Measurements from ENCODE around the gene EPHA7.

EPHA7 gene

DNA sequence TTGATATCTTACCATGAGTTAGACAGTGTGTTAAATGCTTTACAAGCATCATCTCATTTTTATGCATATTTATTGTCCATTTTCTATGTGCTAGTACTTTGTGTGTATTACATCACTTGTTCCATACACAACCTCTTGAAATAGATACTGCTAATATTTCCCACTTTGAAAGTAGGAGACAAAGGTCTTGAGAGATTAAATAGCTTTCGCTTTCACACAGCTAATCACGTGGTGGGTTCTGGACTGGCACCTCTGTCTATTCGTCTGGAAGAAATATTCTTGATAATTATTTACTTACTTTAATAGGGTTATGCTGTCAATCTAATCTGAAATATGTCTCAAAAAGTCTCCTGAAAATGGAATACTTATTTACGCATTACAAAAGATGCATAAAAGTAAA is 30.2 kb downstream of the EPHA7 start:
- no peak for TF ChIP-seq CSDC2 (CRISPR knock-in tag; IDR thresholded peaks at IDR 0.05)
- TF ChIP-seq, protein P1, sequence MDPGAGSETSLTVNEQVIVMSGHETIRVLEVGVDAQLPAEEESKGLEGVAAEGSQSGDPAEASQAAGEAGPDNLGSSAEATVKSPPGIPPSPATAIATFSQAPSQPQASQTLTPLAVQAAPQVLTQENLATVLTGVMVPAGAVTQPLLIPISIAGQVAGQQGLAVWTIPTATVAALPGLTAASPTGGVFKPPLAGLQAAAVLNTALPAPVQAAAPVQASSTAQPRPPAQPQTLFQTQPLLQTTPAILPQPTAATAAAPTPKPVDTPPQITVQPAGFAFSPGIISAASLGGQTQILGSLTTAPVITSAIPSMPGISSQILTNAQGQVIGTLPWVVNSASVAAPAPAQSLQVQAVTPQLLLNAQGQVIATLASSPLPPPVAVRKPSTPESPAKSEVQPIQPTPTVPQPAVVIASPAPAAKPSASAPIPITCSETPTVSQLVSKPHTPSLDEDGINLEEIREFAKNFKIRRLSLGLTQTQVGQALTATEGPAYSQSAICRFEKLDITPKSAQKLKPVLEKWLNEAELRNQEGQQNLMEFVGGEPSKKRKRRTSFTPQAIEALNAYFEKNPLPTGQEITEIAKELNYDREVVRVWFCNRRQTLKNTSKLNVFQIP (CRISPR knock-in tag; IDR thresholded peaks at IDR 0.05; ENCODE audit: borderline replicate concordance, low read depth) = no peak
- no peak for TF ChIP-seq TCF4 (CRISPR knock-in tag; IDR thresholded peaks at IDR 0.05; ENCODE audit: borderline replicate concordance)
- no peak for TF ChIP-seq ZNF565 (CRISPR knock-in tag; conservative IDR thresholded peaks at IDR 0.05; ENCODE audit: low read depth)
- ATAC-seq = no peak

DNA sequence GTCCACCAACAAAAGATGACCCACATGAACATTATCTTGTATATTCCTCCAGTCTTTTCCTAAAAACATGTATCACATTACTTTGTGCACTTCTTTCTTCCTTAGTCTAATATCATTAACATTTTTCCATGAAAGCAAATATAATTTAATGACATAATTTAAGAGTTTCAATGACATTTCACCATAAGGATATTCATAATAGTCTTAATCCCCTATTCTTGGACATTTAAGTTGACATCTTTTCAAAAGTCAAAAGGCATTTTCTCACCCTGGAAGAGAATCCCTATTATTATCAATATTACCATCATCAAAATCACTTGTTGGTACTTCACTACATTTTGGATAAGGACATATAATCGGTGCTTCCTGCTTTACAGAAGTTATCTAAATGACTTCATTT is 31.3 kb downstream of the EPHA7 start:
- no peak for ATAC-seq
- TF ChIP-seq PPARA (CRISPR knock-in tag; IDR thresholded peaks at IDR 0.05; ENCODE audit: borderline replicate concordance) (no peak), ZNF565 (CRISPR knock-in tag; conservative IDR thresholded peaks at IDR 0.05; ENCODE audit: low read depth) (no peak), ZC3H10 (CRISPR knock-in tag; IDR thresholded peaks at IDR 0.05) (no peak), ZFP3 (CRISPR knock-in tag; IDR thresholded peaks at IDR 0.05) (no peak), CSDC2 (CRISPR knock-in tag; IDR thresholded peaks at IDR 0.05) (no peak)
- TF ChIP-seq, protein P2, sequence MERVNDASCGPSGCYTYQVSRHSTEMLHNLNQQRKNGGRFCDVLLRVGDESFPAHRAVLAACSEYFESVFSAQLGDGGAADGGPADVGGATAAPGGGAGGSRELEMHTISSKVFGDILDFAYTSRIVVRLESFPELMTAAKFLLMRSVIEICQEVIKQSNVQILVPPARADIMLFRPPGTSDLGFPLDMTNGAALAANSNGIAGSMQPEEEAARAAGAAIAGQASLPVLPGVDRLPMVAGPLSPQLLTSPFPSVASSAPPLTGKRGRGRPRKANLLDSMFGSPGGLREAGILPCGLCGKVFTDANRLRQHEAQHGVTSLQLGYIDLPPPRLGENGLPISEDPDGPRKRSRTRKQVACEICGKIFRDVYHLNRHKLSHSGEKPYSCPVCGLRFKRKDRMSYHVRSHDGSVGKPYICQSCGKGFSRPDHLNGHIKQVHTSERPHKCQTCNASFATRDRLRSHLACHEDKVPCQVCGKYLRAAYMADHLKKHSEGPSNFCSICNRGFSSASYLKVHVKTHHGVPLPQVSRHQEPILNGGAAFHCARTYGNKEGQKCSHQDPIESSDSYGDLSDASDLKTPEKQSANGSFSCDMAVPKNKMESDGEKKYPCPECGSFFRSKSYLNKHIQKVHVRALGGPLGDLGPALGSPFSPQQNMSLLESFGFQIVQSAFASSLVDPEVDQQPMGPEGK (CRISPR knock-in tag; IDR thresholded peaks at IDR 0.05; ENCODE audit: borderline replicate concordance) = no peak
- TF ChIP-seq, protein P1 (CRISPR knock-in tag; IDR thresholded peaks at IDR 0.05; ENCODE audit: borderline replicate concordance, low read depth) = no peak
- TF ChIP-seq, protein P3, sequence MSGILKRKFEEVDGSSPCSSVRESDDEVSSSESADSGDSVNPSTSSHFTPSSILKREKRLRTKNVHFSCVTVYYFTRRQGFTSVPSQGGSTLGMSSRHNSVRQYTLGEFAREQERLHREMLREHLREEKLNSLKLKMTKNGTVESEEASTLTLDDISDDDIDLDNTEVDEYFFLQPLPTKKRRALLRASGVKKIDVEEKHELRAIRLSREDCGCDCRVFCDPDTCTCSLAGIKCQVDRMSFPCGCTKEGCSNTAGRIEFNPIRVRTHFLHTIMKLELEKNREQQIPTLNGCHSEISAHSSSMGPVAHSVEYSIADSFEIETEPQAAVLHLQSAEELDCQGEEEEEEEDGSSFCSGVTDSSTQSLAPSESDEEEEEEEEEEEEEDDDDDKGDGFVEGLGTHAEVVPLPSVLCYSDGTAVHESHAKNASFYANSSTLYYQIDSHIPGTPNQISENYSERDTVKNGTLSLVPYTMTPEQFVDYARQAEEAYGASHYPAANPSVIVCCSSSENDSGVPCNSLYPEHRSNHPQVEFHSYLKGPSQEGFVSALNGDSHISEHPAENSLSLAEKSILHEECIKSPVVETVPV (CRISPR knock-in tag; IDR thresholded peaks at IDR 0.05) = no peak

DNA sequence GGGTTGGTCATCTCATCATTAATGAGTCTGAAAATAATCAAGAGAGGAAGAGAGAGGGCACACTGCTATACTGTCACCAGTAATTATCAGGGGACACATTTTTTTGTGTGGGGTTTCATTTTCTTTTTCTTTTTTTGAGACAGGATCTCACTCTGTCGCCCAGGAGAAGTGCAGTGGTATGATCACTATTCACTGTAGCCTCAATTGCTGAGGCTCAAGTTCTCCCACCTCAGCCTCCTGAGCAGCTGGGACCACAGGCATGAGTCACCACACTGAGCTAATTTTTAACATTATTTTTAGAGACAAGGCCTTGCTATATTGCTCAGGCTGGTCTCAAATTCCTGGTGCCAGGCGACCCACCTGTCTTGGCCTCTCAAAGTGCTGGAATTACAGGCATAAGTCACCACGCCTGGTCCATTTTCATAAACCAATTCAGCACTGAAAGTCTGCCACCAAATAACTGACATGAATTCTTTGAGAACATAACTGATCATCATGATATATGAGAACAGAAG is 43.3 kb downstream of the EPHA7 start:
- TF ChIP-seq, protein P4, sequence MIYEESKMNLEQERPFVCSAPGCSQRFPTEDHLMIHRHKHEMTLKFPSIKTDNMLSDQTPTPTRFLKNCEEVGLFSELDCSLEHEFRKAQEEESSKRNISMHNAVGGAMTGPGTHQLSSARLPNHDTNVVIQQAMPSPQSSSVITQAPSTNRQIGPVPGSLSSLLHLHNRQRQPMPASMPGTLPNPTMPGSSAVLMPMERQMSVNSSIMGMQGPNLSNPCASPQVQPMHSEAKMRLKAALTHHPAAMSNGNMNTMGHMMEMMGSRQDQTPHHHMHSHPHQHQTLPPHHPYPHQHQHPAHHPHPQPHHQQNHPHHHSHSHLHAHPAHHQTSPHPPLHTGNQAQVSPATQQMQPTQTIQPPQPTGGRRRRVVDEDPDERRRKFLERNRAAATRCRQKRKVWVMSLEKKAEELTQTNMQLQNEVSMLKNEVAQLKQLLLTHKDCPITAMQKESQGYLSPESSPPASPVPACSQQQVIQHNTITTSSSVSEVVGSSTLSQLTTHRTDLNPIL (CRISPR knock-in tag; IDR thresholded peaks at IDR 0.05; ENCODE audit: low read depth) = no peak
- no peak for ATAC-seq

DNA sequence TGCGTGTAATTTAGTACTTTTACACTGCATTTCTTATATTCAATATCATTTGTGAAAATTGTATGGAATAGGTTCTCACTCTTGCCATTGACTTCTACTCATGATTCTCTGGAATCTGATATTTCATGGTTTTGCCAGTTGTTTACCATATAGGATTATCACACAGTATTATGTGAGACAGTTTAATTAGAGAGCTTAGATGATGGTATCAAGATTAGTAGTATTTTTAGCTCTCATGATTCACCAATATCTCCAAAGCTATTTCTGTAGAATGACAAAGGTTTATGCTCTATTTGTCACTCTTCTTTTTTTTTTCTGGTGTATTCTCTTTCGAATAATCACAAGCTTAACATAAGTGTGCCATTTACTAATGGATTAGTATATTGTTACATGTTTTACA is 45.9 kb downstream of the EPHA7 start:
- TF ChIP-seq GLIS3 (CRISPR knock-in tag; IDR thresholded peaks at IDR 0.05) = no peak
- TF ChIP-seq, protein P2 (CRISPR knock-in tag; IDR thresholded peaks at IDR 0.05; ENCODE audit: borderline replicate concordance) = no peak
- no peak for TF ChIP-seq ZFP3 (CRISPR knock-in tag; IDR thresholded peaks at IDR 0.05)
- TF ChIP-seq TOX (CRISPR knock-in tag; IDR thresholded peaks at IDR 0.05; ENCODE audit: borderline replicate concordance) = no peak
- no peak for TF ChIP-seq ARNTL (CRISPR knock-in tag; IDR thresholded peaks at IDR 0.05; ENCODE audit: borderline replicate concordance, low read depth)
- TF ChIP-seq ZFP30 (CRISPR knock-in tag; IDR thresholded peaks at IDR 0.05) = no peak
- no peak for ATAC-seq

DNA sequence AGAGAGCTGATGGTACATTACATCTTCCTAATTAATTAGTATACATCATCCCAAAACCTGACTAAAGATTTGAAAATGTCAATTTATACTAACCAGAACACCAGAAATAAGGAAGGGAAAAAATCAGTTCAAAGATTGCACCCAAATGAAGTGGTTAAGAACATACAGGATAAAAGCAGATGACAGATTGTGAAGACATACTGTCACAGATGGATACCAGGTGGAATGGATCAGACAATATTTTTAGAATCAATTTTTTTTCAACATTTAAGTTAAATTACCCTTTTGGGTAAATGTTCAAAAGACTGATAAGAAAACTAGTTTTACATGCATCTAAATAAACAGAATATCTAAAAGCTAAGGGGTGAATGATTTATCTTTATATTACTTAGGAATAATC is 47.6 kb downstream of the EPHA7 start:
- no peak for ATAC-seq
- TF ChIP-seq RARB (CRISPR knock-in tag; IDR thresholded peaks at IDR 0.05) = no peak
- TF ChIP-seq GLIS3 (CRISPR knock-in tag; IDR thresholded peaks at IDR 0.05) = no peak
- TF ChIP-seq, protein P4 (CRISPR knock-in tag; IDR thresholded peaks at IDR 0.05; ENCODE audit: low read depth) = no peak
- TF ChIP-seq TOX (CRISPR knock-in tag; IDR thresholded peaks at IDR 0.05; ENCODE audit: borderline replicate concordance) = no peak
- no peak for TF ChIP-seq ARNTL (CRISPR knock-in tag; IDR thresholded peaks at IDR 0.05; ENCODE audit: borderline replicate concordance, low read depth)
- TF ChIP-seq, protein P2 (CRISPR knock-in tag; IDR thresholded peaks at IDR 0.05; ENCODE audit: borderline replicate concordance) = no peak
- TF ChIP-seq ZC3H10 (CRISPR knock-in tag; IDR thresholded peaks at IDR 0.05) = no peak
